HG03060 (cell line): ENCODE data around the gene FGF11.

Source experiments
- ATAC-seq: cut with Tn5 transposase; IDR thresholded peaks from one replicate; pipeline ENCODE4 v1.9.1; 2021; ENCODE audit warnings: low read depth, moderate number of reproducible peaks; ENCODE audit not compliant: unreplicated experiment

Gene FGF11

GRCh38 chr17:7426896-7427489 is 12.3 kb upstream of the FGF11 start:
- no peak for ATAC-seq

GRCh38 chr17:7427549-7427948 is 11.8 kb upstream of the FGF11 start:
- no peak for ATAC-seq

GRCh38 chr17:7428557-7428956 is 10.8 kb upstream of the FGF11 start, which contains the start of gene SPEM3:
SPEM3 (plus strand) TSS chr17:7428857; CDS start chr17:7428903, 46 bp downstream.
- no peak for ATAC-seq

- ATAC-seq = no peak
Measured at GRCh38 chr17:7429722-7430121, 9.6 kb upstream of the FGF11 start.

GRCh38 chr17:7431231-7431630 is 8.1 kb upstream of the FGF11 start:
- no peak for ATAC-seq

- no peak for ATAC-seq
Measured at GRCh38 chr17:7432296-7432695, 7.0 kb upstream of the FGF11 start.

- ATAC-seq = no peak
Measured at GRCh38 chr17:7435676-7436555, 3.4 kb upstream of the FGF11 start.

GRCh38 chr17:7436556-7437368 is 2.5 kb upstream of the FGF11 start:
- ATAC-seq = no peak

- no peak for ATAC-seq
Measured at GRCh38 chr17:7437369-7437863, 1.9 kb upstream of the FGF11 start.

- ATAC-seq = no peak
Measured at GRCh38 chr17:7437950-7438614, 1.2 kb upstream of the FGF11 start.

- ATAC-seq = no peak
Measured at GRCh38 chr17:7438656-7439460, 454 bp upstream of the FGF11 start.

GRCh38 chr17:7440113-7440833 is 961 bp downstream of the FGF11 start:
- ATAC-seq = no peak

- no peak for ATAC-seq
Measured at GRCh38 chr17:7440834-7441195, 1.5 kb downstream of the FGF11 start.

GRCh38 chr17:7441266-7441665 is 2.0 kb downstream of the FGF11 start:
- no peak for ATAC-seq

- no peak for ATAC-seq
Measured at GRCh38 chr17:7442142-7442541, 2.8 kb downstream of the FGF11 start.

- no peak for ATAC-seq
Measured at GRCh38 chr17:7443499-7444485, 4.5 kb downstream of the FGF11 start.

- ATAC-seq = no peak
Measured at GRCh38 chr17:7444682-7445618, 5.6 kb downstream of the FGF11 start, which contains the start of gene CHRNB1. CHRNB1 (plus strand) TSS chr17:7445061; CDS start chr17:7445128, 67 bp downstream.
